T-cell (primary cell): ENCODE data around the gene EHD4. TPM values are rescaled to one million over a fixed set of nuclear protein-coding genes. Genes with fewer than 3 reads are reported as not detected.

ENCODE experiments used
- ATAC-seq, 4 experiments: fragments of 200-7000 bp in 3 of 4; fragments of 150-1000 bp in 1 of 4; cut with Tn5 transposase; replicated peaks in 1 of 4; 1 replicate in 3 of 4; 2 replicates in 1 of 4; pipeline ENCODE4 v1.10.0; 2021; ENCODE audit warnings: moderate library complexity in 3 of 4, mild to moderate bottlenecking in 2 of 4, moderate number of reproducible peaks in 1 of 4
- CTCF ChIA-PET, 2 donors: fragments of 300-600 bp; sonication (Branson Sonifier 250); formaldehyde crosslinking; loops; one replicate each; lab custom pipeline; 2022; ENCODE audit warnings: antibody characterized with exemption in 2 of 2; lab: Charles Lee
- POLR2A ChIA-PET, 2 donors: fragments of 300-600 bp; sonication (Branson Sonifier 250); formaldehyde crosslinking; loops; one replicate each; lab custom pipeline; 2022; ENCODE audit warnings: antibody characterized with exemption in 2 of 2; lab: Charles Lee
- DNase-seq, 35 experiments: peaks; one replicate each; pipeline versions ENCODE4 v3.0.0 to v3.0.0-alpha.2; 2013 to 2023
- H3K27ac ChIP-seq: one replicate; pipeline ENCODE4 v1.5.1; 2013; ENCODE audit warnings: low read length
- H3K27me3 ChIP-seq, 2 experiments: replicated peaks in 1 of 2; 1 replicate in 1 of 2; 2 replicates in 1 of 2; pipeline versions ENCODE4 v1.6.1 to v1.7.0; 2013; ENCODE audit warnings: low read length in 1 of 2, mixed read lengths in 1 of 2; ENCODE audit not compliant: control insufficient read depth in 2 of 2, insufficient read depth in 2 of 2; ENCODE audit errors: extremely low read depth in 1 of 2
- H3K36me3 ChIP-seq, 2 donors: 1 replicate in 1 of 2; 2 replicates in 1 of 2; pipeline versions ENCODE4 v1.6.1 to v1.7.0; 2013; ENCODE audit warnings: low read length in 1 of 2; ENCODE audit not compliant: control insufficient read depth in 2 of 2, insufficient read depth in 1 of 2; ENCODE audit errors: extremely low read depth in 1 of 2
- H3K4me1 ChIP-seq, 2 experiments: 1 replicate in 1 of 2; 2 replicates in 1 of 2; pipeline versions ENCODE4 v1.6.1 to v1.7.0; 2013; ENCODE audit warnings: low read length in 2 of 2, mixed read lengths in 1 of 2; ENCODE audit not compliant: insufficient read depth in 2 of 2, control insufficient read depth in 1 of 2; ENCODE audit errors: extremely low read depth in 1 of 2
- H3K4me3 ChIP-seq, 2 donors: 1 replicate in 1 of 2; 2 replicates in 1 of 2; pipeline versions ENCODE4 v1.5.1 to v1.7.0; 2013; ENCODE audit warnings: mild to moderate bottlenecking in 2 of 2, low read length in 1 of 2, moderate library complexity in 1 of 2; ENCODE audit not compliant: control insufficient read depth in 1 of 2; ENCODE audit errors: extremely low read depth in 1 of 2
- H3K9me3 ChIP-seq: 2 replicates; pipeline ENCODE4 v1.7.0; 2013
- H3K27ac Mint-ChIP-seq, 2 donors: one replicate each; pipeline ENCODE4 v1.8.0; 2020 to 2021; ENCODE audit warnings: mild to moderate bottlenecking in 2 of 2, mixed read lengths in 2 of 2
- H3K27me3 Mint-ChIP-seq, 2 donors: one replicate each; pipeline ENCODE4 v1.8.0; 2021 to 2022; ENCODE audit warnings: mixed read lengths in 2 of 2
- H3K36me3 Mint-ChIP-seq: one replicate; pipeline ENCODE4 v1.8.0; 2021; ENCODE audit warnings: mixed read lengths
- H3K4me1 Mint-ChIP-seq, 3 donors: one replicate each; pipeline ENCODE4 v1.8.0; 2020 to 2022; ENCODE audit warnings: mixed read lengths in 3 of 3, mild to moderate bottlenecking in 1 of 3
- H3K4me3 Mint-ChIP-seq, 3 donors: one replicate each; pipeline ENCODE4 v1.8.0; 2020 to 2022; ENCODE audit warnings: mild to moderate bottlenecking in 3 of 3, mixed read lengths in 3 of 3, moderate library complexity in 3 of 3
- H3K9me3 Mint-ChIP-seq, 3 donors: one replicate each; pipeline ENCODE4 v1.8.0; 2020 to 2022; ENCODE audit warnings: mixed read lengths in 3 of 3
- WGBS: methylation state at CpG from one replicate; pipeline ENCODE4 v1.1.5; 2013; ENCODE audit warnings: missing lambda C conversion rate; ENCODE audit not compliant: insufficient coverage; 5-methylcytosine and 5-hydroxymethylcytosine counted together
- total RNA-seq, 35 experiments: library from RNA in 6 of 35; stranded (reverse) in 6 of 35; fragments of 120-200 nt in 1 of 35; gene quantifications; one replicate each; pipeline versions ENCODE4 v1.2.1 to v1.2.4 and lab custom pipeline; 2013 to 2026

EHD4 gene
- total RNA-seq, 5 donors from 2014 or later (not counting 1 experiment from before 2014, with no cell fraction given) = 11.7 to 46.8 (median 16.8) TPM

DNA sequence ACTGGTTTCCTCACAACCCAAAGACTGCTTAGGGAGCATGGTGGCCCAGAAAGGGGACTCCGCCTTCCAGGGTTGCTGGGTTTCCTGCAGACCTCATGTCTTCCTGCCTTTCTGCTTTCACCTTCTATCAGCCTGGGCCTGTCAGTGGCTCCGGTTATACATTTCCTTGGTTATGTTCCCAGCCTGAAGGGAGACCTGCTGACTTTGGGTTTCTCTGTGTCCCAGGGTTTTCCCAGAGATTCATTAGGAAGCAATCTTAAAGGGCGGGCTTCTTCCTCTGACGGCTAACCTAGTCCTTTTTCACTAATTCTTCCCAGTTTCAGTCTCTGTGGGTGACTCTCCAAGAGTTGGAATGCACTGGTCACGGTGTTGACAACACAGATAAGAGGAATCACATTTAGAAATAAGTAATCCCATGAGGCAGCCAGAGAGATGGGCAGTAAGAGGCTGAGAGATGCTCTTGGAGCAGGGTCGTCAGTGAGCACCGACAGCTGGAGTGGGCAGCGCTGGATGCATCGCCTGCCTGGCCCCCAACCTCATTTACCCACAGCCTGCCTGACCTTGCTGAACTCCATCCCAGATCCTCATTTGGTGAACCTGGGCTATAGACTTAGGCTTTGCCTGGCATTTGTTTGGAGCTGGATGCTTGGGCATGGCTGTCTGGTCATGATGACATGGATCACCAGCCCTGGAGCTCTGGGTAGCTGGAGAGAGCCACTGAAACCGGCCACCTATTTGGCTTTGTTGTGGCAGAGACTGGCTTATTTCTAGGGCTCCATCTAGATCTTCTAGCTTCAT is 10.0 kb upstream of the EHD4 start:
- peak in 1 of 35 experiments; percentile 9 for DNase-seq

DNA sequence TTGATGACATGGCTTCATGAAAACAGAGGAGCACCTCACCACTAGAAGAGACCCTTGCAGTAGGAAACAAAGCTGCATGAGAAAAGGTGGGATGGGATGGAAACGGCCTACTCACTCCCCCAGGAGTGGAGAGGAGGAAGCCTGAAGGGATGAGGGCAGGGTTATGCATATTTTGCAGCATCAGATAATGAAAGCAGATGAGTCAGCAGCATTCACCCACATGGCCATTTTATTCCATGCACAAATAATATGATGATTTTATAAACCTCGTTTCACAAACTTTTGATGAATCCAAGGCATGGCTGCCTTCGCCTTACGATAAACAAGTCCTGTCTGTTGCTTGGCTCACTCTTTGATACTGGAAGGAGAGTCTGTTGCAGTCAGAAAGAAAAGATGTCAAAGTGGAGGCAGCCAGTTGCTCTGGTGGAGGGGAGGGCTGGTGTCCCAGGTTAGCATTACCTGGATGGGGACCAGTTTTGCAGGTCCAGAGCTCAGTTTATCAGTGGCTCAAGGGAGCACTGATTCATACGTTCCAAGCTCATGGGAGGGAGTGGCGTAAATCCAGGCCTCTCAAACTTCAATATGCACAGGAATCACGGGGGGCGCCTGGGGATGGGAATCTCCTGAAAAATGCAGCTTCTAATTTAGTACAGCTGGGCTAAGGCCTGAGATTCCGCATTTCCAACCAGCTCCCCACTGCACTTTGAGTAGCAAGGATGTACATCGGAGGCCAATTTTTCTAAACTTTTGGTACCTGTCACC is 9.2 kb upstream of the EHD4 start:
- Mint-ChIP-seq H3K36me3 (no peaks in the 10 kb centered on the region), H3K4me3 (no peak overlapping the region), H3K27ac (no peak overlapping the region), H3K9me3 (no peaks in the 10 kb centered on the region), H3K27me3 (peaks cover 0 to 3% of the 10 kb centered on the region in 2 donors), H3K4me1 (peaks cover 0 to 9% (median 0%) of the 10 kb centered on the region in 3 donors)
- ChIA-PET CTCF (interaction anchor here in 1 of 2 donors (1.0 kb wide), 1 partner anchor 9 kb away, joined by 3 read pairs; no protein-coding TSS in a partner anchor), POLR2A (no interaction called here)
- ATAC-seq = no peak
- Histone ChIP-seq H3K27ac (no peak overlapping the region), H3K9me3 (no peaks in the 10 kb centered on the region), H3K36me3 (no peaks in the 10 kb centered on the region), H3K27me3 (peaks cover 0 to 8% of the 10 kb centered on the region in 2 experiments), H3K4me3 (no peak overlapping the region), H3K4me1 (no peaks in the 10 kb centered on the region)
- 97% methylated on average over 7 of the region's 10 CpGs for WGBS
- DNase-seq = no peak

More for the DNA sequence above, 10.0 kb upstream of the EHD4 start:
- H3K27me3 Mint-ChIP-seq = no peaks in the 10 kb centered on the region
- peaks cover 0 to 9% (median 0%) of the 10 kb centered on the region in 3 donors for H3K4me1 Mint-ChIP-seq
- no peaks in the 10 kb centered on the region for H3K9me3 Mint-ChIP-seq
- no peak overlapping the region for H3K4me3 Mint-ChIP-seq
- CTCF ChIA-PET = interaction anchor here in 1 of 2 donors (1.0 kb wide), 1 partner anchor 9 kb away, joined by 3 read pairs; no protein-coding TSS in a partner anchor
- Histone ChIP-seq H3K4me1 (no peaks in the 10 kb centered on the region), H3K36me3 (no peaks in the 10 kb centered on the region), H3K27ac (no peak overlapping the region), H3K9me3 (no peaks in the 10 kb centered on the region), H3K4me3 (no peak overlapping the region), H3K27me3 (peaks cover 0 to 4% of the 10 kb centered on the region in 2 experiments)
- no peak for ATAC-seq
- POLR2A ChIA-PET = no interaction called here
- H3K27ac Mint-ChIP-seq = no peak overlapping the region
- H3K36me3 Mint-ChIP-seq = no peaks in the 10 kb centered on the region
- 83% methylated on average over 5 of the region's 10 CpGs for WGBS

DNA sequence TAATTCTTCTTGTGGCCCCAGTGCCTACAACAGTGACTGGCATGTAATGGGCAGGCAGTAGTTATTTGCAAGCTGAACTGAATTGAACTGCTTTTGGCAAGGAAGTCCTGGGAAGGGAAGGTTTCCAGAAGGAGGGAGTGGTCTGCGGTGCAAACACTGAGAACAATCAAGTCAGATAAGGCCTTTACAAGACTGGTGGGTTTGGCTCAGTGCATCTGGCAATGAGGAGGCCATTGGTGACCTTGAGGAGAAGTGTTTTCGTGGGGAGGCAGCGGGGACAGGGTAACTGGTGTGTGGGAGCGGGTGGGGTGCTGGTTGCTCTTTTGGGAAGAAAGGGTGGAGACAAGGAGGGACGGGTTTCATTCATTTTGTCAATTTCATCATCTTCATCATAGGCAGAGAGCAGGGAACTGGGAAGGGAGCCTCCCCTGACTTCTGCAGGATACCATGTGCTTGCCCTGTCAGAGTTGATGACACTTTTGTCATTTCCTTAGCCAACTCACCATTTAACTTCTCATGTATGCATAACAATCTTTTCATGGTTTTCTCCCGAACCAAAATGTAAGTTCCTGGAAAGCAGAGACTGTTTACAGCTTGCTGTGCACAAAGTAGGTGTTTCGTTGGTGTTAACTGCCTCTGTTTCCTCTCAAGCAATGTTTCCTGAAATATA is 8.4 kb upstream of the EHD4 start:
- Mint-ChIP-seq H3K36me3 (no peaks in the 10 kb centered on the region), H3K27me3 (peaks cover under 1 to 5% of the 10 kb centered on the region in 2 donors), H3K4me3 (no peak overlapping the region), H3K4me1 (peaks cover 0 to 9% (median 0%) of the 10 kb centered on the region in 3 donors), H3K9me3 (no peaks in the 10 kb centered on the region), H3K27ac (no peak overlapping the region)
- Histone ChIP-seq H3K27ac (no peak overlapping the region), H3K4me3 (no peak overlapping the region), H3K9me3 (no peaks in the 10 kb centered on the region), H3K27me3 (peaks cover 0 to 9% of the 10 kb centered on the region in 2 experiments), H3K4me1 (no peaks in the 10 kb centered on the region), H3K36me3 (no peaks in the 10 kb centered on the region)
- no peak for ATAC-seq
- WGBS = 69% methylated on average over 5 of the region's 7 CpGs
- ChIA-PET CTCF (no interaction called here), POLR2A (no interaction called here)
- no peak for DNase-seq

DNA sequence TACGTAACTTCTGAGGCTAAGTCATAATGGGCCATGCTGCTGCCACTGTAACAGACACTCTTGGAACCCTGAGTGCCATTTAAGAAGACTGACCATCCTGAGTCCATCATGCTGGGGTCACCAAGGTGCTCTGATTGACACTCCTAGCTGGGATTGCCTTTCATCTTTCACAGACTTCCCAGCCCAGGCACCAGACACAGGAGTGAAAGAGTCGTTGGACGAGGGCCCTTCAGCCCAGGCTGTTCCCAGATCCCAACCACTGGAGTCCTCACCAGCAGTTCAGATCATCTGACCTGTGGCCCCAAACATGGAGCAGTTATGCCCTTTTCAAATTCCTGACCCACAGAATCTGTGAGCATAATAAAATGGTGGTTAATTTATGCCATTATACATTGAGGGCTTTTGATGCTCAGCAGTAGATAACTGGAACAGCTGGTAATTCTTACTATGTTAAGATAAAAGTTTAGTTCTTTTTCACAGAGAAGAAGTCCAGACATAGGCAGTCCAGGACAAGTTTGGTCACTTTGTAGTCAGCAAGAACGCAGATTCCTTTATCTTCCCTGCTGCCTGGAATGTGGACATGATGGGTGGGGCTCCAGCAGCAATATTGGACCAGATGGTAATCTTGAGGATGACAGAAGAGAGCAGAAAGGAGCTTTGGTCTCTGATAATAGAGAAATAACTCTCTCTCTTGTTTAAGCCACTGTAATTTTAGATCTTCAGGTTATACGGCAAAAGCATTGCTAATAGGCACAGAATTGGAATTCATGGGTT is 7.3 kb upstream of the EHD4 start:
- Histone ChIP-seq H3K36me3 (no peaks in the 10 kb centered on the region), H3K27ac (no peak overlapping the region), H3K27me3 (peaks cover 0 to 6% of the 10 kb centered on the region in 2 experiments), H3K9me3 (no peaks in the 10 kb centered on the region), H3K4me3 (no peak overlapping the region), H3K4me1 (no peaks in the 10 kb centered on the region)
- H3K36me3 Mint-ChIP-seq = no peaks in the 10 kb centered on the region
- WGBS = 87% methylated on average over 3 of the region's 5 CpGs
- no peak overlapping the region for H3K27ac Mint-ChIP-seq
- POLR2A ChIA-PET = interaction anchor here in 1 of 2 donors (0.6 kb wide), 1 partner anchor 1283 kb away, joined by 3 read pairs; no protein-coding TSS in a partner anchor
- H3K27me3 Mint-ChIP-seq = peaks cover 6 to 8% of the 10 kb centered on the region in 2 donors
- CTCF ChIA-PET = no interaction called here
- DNase-seq (peak in 2 of 35 experiments; percentile 1 to 15), ATAC-seq (no peak)
- peaks cover 0 to 9% (median 0%) of the 10 kb centered on the region in 3 donors for H3K4me1 Mint-ChIP-seq
- no peak overlapping the region for H3K4me3 Mint-ChIP-seq
- H3K9me3 Mint-ChIP-seq = no peaks in the 10 kb centered on the region

DNA sequence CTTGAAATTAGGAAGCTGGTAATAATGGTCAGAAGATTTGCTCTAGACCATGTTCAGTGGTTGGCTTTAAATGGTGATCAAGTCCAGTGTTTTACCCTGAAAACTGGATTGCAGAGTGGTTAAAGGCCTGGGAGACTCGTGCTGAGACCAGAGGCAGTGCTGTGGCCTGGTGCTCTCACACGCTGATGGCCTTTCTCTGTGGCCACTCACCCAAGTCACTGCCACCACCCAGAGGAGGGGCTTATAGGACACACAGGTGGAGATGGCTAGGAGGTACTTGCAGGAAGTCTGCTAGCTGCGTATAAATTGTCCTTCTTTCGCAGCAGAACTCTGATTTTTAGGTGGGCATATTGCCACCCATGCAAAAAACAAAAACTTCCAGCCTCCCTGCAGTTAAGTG is 6.2 kb upstream of the EHD4 start:
- no peak overlapping the region for H3K4me3 ChIP-seq
- H3K27ac ChIP-seq = no peak overlapping the region
- H3K4me1 Mint-ChIP-seq = peaks cover 0 to 9% (median 4%) of the 10 kb centered on the region in 3 donors
- no peak overlapping the region for H3K27ac Mint-ChIP-seq
- CTCF ChIA-PET = no interaction called here
- no peaks in the 10 kb centered on the region for H3K36me3 ChIP-seq
- peaks cover 8 to 12% of the 10 kb centered on the region in 2 donors for H3K27me3 Mint-ChIP-seq
- H3K4me3 Mint-ChIP-seq = no peak overlapping the region
- peaks cover 0 to 5% of the 10 kb centered on the region in 2 experiments for H3K27me3 ChIP-seq
- H3K9me3 ChIP-seq = no peaks in the 10 kb centered on the region
- ATAC-seq = no peak
- peak in 1 of 35 experiments; percentile 2 for DNase-seq
- H3K9me3 Mint-ChIP-seq = no peaks in the 10 kb centered on the region
- H3K36me3 Mint-ChIP-seq = no peaks in the 10 kb centered on the region
- POLR2A ChIA-PET = no interaction called here
- 60% methylated on average over 1 of the region's 4 CpGs for whole genome bisulfite sequencing
- no peaks in the 10 kb centered on the region for H3K4me1 ChIP-seq
